Activated CD4-positive, alpha-beta T cell treated with anti-CD3 and anti-CD28 coated beads for 4 hours (primary cell): ENCODE results near the gene PTPRA.
A peak's percentile ranks its signal among the peaks of the same experiment; 100 is the strongest.
"Not testable (repeated sequence)": the region's sequence is repeated elsewhere in the genome, so short reads cannot be mapped to it uniquely, and the experiment has no call there.

ENCODE experiments used
- DNase-seq, 2 donors: peaks; one replicate each; pipeline ENCODE4 v3.0.0-alpha.2; 2020

Gene PTPRA, protein sequence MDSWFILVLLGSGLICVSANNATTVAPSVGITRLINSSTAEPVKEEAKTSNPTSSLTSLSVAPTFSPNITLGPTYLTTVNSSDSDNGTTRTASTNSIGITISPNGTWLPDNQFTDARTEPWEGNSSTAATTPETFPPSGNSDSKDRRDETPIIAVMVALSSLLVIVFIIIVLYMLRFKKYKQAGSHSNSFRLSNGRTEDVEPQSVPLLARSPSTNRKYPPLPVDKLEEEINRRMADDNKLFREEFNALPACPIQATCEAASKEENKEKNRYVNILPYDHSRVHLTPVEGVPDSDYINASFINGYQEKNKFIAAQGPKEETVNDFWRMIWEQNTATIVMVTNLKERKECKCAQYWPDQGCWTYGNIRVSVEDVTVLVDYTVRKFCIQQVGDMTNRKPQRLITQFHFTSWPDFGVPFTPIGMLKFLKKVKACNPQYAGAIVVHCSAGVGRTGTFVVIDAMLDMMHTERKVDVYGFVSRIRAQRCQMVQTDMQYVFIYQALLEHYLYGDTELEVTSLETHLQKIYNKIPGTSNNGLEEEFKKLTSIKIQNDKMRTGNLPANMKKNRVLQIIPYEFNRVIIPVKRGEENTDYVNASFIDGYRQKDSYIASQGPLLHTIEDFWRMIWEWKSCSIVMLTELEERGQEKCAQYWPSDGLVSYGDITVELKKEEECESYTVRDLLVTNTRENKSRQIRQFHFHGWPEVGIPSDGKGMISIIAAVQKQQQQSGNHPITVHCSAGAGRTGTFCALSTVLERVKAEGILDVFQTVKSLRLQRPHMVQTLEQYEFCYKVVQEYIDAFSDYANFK

DNA sequence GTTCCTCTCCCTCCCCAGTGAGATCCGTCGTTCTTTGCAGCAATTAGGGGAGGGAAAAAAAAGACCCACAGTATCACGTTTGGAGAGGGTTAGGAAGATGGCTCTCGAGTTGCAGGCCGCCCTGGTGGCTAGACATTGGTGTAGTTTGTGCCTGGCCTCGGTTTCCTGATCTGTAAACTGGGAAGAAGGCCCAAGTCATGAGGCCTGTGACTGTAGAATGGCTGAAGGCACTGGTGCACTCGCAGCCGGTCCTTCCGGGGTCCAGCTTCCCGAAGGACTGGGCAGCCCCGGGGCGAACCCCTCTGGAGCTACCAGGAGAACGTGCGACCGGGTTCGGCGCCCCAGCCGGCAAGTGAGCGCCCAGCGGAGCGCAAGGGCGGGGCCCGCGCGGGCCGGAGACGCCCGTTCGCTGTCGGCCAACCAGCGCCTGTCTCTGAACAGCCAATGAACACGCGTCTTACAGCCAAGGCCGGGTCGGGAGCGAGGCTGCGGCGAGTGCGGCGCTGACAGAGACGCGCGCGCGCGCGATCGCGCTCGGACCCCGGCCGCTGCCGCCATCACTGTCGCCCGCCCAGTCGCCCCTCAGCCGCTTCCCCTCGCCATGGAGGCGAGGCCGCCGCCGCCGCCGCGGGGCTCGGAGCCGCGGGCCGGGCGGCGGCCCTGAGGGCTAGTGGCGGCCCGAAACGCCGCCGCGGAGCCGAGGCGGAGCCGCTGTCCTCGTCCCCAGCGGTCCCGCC lies at the start of gene PTPRA:
PTPRA (plus strand) TSS at position 472 of the 737 bp plus-strand sequence. CDS start 90,797 bp downstream, outside the sequence.
- DNase-seq: peak; percentile 89 to 91

DNA sequence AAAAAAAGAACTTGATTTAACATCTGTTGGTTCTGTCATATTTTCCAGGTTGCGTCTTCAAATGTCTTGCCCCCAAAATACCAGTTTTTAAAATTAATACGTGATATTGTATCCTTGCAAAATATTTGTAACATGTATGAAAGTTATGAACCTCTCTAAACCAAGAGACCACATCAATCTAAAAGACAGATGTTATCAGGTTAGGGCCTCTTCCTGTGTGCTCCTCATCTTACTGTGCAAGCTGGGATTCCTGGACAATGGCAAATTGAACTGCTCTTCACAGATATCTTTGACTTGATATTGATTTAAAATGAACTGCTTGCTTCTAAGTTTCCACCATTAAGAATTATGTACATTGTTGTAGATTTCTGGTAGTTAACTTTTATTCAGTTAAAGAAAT lies 47.5 kb upstream of the PTPRA start:
- no peak for DNase-seq

DNA sequence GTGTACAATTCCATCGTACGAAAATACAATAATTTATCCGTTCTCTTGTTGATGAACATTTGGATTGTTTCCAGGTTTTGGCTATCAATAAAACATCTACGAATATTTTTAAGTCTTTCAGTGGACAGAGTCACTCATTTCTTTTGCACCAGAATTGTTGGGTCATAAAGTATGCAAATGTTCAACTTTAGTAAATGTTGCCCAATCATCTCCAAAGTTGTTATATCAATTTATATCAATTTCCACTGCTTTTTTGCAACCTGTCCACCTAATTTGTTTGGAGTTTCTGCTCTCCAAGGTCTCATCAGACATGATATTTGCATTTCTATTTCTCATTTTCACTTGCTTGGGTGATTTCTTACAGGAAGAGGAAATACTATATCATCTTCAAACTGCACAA lies 46.6 kb upstream of the PTPRA start:
- DNase-seq: no peak

DNA sequence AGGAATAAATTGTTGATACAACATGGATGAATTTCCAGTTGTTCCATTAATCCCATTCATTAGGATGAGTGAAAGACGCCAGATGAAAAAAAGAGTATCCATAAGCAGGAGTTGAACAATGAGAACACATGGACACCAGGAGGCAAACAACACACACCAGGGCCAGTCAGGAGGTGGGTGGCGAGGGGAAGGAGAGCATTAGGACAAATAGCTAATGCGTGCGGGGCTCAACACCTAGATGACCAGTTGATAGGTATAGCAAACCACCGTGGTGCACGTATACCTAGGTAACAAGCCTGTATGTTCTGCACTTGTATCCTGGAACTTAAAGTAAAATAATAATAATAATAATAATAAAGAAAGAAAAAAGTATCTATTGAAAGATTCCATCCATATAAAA lies 43.9 kb upstream of the PTPRA start:
- no peak for DNase-seq

DNA sequence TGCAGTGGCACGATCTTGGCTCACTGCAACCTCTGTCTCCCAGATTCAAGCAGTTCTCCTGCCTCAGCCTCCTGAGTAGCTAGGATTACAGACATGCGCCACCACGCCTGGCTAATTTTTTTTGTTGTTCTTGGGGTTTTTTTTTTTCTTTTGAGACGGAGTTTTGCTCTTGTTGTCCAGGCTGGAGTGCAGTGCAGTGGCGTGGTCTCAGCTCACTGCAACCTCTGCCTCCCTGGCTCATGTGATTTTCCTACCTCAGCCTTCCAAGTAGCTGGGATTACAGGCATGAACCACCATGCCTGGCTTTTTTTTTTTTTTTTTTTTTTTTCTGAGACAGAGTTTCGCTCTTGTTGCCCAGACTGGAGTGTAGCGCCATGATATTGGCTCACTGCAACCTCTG lies 42.1 kb upstream of the PTPRA start:
- DNase-seq: not testable (repeated sequence)

DNA sequence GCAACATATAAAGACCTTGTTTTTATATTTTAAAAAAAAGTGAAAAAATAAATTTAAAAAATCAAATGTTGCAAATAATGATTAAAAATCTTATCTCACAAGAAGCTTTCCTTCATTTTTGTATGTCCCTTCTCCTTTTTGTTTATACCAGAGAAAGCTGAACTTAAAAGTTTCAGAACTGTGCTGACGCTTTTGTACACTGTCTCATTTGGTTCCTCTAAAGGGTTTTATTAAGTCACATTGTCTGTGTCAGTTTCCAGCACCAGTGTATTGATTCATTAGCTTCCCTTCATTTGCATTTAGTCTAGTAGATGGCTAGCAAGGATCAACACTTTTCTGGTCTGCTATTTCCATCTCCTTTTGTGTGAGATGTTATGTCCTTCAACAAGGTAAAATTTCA lies 39.5 kb upstream of the PTPRA start:
- no peak for DNase-seq

DNA sequence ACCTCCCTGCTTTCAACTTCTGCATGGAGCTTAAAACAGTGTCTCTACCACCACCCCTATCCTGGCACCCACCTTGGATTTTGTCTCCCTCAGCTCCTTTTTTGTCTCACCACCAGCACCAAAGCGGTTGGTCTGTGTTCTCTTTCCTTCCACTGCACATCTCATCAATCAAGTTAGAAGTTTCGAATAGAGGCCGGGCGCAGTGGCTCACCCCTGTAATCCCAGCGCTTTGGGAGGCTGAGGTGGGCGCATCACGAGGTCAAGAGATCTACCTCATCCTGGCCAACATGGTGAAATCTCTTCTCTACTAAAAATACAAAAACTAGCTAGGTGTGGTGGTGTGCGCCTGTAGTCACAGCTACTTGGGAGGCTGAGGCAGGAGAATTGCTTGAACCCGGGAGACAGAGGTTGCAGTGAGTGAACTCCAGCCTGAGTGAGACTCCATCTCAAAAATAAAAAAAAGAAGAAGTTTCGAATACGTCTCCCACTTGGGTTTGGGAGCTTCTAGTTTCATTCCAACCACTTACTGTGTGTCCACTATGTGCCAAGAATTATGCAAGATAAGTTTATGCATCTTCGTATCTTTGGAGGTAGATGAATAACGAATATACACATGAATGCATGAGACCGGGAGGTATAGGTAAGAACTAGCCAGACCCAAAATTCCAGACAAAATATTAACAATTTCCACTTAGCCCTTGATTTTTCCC lies 38.7 kb upstream of the PTPRA start:
- DNase-seq: no peak

DNA sequence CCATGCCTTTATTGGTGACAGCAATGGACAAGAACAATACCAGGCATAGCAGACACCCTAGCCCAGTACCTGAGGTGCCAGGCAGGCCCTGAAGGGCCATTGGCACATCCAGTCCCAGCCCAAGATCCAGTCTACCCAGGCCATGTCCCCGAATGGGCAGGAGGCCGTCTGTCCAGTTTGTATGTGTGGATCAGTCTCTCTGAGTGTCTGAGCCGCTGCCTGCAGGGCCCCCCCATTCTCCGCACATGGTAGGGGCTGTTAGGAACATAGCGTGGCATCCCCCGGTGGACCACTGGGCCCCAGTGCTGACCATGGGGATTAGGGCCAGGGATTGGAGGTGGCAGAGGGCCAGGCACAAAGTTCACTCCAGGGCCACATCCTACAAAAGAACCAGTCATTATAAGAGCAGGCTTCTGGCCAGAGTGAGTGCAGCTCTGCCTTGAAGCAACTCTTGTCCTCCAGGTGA lies 37.9 kb upstream of the PTPRA start:
- no peak for DNase-seq

DNA sequence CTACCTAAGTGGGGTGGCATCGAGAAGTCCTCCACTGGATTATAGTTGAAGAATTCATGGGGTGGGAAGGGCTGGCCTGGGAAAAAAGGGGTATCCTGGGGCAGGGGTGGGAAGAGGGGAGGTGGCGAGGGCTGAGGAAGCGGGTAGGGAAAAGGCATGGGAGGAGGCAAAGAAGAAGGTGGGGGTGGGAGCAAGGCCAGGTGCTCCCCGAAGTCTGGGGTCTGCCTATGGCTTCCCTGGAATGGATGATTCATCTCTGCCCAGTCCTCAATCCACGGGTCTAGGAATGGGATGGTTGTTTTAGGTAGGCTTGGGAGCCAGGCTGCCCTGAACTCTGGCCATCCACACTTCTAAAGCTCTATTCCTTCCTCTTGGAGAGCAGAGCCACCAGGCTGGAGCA lies 37.2 kb upstream of the PTPRA start:
- DNase-seq: no peak

DNA sequence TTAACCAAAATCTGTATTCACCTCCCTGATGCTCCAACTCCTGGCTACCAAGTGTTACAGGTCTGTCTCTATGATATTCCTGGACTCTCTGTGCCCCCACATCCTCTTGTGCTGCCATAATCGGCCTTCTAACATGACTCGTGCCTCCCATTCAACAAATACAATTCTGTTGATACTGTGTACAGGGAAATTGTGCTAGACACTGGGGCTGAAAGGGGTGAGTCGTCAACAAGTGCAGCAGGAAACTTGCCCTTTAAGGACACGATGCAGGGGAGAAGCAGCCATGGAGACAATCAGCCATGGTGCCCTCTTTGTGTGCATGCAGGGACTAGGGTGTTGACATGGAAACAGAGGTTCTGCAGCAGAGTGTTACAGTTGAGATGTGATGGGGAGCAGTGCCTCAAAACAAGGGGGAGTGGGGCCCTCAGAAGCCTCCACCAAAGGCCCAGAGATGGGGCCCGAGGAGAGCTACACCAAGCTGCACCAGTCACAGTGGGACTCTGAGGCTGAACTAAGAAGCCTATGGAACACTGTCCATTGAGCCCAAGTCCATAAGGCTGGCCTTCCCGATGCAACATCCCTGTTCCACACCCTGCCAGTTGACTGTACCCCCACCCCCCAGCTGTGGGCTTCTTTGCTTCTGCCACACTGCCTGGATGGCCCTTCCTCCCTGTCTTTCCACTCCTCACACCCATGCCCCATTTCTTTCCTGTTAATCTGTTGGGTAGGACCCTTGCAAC lies 35.9 kb upstream of the PTPRA start:
- no peak for DNase-seq

DNA sequence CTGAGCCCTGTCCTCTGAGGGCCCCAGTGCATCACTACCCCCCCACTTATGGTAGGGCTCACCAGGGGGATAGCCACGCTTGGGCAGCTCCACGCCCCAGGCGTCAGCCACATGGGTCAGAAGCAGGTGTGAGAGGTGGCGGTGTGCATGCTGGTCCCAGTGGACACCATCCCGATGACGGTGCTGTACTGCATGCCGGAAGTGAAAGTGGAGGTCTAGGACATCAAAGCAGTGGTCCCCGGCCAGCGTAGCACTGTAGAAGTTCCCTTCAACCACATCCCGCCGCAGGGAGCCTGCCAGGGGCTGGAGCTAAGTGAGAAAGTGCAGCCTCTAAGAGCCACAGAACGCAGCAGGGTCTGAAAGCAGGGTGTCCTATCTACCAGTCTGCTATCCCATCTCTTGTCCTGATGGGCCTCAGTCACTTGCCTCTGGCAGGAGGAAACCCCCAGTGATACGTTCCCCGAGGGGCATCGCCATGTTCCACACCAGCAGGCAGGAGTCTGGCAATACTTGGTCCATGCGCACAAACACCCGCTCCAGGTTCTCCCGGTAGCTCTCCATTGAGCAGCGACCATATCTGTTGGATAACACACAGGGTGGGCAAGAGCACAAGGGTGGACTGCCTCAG lies 35.0 kb upstream of the PTPRA start:
- DNase-seq: no peak

DNA sequence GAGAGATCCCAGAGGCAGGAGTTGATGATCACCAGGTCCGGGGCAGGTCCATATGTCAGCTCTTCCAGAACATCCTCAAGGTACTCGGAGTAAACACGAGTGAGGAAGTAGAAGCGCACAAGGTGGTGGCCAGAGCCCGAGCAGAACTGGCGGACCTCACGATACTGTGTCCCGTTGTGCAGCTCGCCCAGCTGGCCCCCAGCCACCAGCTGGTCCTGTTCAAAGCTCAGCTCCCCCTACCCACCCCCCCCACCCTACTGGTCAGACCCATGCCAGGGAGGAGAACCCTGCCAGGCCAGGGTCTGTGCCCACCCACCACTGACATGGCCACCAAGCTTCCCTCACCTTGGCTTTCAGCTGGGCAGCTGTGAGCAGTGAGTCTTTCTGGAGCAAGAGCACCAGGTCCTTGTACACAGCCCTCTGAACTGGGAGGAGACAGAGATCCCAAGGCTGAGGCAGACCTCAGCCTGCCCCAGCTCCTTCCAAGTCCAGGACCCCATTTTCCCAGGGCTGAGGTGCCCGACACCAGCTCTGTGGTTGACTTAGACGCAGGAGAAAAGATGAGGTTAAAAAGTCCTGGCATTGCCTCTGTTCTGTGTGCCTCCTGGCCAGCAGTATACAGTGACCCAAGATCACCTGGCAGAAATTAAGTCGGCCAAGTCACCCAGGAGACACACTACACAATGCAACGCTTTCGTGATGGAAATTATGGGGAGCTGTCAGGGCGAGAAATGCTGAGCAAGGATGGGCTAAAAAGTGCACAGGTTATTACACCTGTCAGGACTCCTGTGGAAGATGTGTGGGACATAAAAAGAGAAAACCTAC lies 34.2 kb upstream of the PTPRA start:
- DNase-seq: no peak

DNA sequence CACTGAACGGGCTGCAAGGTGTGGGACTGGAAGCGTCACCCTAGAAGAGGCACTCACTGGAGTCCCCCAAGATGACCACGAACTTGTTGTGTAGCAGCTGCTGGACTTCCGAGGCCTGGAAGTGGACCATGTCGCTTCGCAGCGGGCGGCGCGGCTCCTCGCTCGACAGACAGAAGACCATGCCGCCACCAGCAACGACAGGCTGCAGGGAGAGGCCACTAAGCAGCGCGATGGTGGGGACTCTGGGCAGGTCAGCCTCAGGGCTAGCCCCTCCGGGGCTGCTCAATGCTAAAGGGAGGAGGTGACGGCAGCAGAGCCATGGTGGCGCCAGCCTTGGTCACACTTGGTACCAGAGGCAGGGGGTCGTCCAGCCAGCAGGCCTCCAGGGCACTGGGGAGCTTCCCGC lies 33.5 kb upstream of the PTPRA start:
- no peak for DNase-seq

DNA sequence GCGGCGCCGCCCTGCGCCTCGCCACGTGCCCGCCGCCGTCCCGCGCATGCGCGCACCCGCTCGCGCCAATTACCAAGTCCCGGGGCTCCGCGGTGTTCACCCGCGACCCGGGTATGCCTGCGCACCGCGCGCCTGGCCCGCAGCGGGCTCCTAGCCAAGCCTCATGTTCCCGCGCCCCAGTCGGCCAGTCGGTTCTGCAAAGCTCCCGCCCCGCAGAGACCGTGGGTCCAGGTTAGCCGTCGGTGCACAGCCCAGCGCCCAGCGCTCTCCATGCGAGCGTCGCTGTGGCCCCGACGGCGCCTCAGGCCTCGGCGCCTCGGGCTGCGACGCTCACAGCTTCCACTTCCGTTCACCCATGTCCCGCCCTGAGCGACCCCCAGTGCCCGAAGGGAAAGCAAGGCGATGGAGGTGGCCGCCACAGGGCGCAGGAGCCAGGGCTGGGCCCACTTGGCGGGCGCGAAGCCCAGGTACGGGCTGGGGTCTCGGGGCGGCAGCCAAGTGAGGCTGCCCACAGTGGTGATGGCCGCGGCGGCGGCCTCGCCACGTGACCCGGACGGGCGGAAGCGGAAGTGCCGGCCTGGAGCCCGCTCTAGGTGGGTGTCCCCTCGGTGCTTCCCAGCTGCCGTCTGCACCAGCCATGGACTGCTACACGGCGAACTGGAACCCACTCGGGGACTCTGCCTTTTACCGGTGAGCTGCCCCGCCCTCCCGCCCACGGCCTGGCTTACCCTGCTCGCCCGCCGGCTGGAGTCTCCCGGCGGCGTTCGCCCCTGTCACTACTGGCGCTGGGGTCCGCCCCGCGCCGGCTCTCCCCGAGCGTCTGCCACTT lies 32.9 kb upstream of the PTPRA start, which contains the start of the genes PCED1A and VPS16:
PCED1A (minus strand) TSS at position 518 of the 829 bp plus-strand sequence. CDS start 743 bp downstream, outside the sequence.
VPS16 (plus strand) TSS at position 608 of the 829 bp plus-strand sequence; CDS start at position 638, 30 bp downstream.
- peak; percentile 86 to 87 for DNase-seq

DNA sequence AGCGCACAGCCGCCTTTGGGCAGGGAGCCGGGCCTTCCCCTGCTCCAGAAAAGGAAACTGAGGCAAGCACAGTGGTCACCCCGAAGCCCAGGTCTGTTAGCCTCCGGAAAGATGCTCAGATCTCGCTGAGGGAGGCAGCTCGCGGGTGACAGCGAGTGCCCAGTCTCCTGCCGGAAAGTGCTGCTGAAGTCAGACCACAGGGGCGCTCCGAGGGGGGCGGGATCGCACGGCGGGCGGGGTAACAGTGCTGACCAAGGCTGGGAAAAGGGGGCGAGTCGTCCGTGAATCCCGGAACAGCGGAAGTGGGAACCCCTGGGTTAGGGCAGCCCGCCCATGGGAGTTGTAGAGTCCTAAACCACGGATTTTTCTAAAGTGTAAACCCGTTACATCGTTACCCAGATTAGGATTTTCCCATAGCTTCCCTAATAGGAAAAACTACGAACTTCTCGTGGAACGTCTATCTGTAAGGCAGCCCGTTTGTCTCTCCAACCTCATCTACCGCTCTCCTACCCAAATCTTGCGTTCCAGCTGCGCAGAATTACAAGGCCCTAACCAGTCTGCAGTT lies 32.2 kb upstream of the PTPRA start:
- DNase-seq: peak; percentile 16 to 35

DNA sequence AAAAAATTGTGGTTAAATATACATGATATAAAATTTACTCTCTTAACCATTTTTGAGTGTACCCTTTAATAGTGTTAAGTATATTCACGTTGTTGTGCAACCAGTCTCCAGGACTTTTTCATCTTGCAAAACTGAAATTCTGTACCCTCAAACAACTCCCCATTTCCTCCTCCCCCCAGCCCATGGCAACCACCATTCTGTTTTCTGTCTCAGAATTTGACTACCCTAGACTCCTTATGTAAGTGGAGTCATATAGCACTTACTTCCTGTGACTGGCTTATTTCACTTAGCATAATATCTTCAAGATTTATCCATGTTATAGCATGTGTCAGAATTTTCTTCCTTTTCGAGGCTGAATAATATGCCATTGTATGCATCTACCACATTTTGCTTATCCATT lies 27.7 kb upstream of the PTPRA start:
- DNase-seq: no peak

DNA sequence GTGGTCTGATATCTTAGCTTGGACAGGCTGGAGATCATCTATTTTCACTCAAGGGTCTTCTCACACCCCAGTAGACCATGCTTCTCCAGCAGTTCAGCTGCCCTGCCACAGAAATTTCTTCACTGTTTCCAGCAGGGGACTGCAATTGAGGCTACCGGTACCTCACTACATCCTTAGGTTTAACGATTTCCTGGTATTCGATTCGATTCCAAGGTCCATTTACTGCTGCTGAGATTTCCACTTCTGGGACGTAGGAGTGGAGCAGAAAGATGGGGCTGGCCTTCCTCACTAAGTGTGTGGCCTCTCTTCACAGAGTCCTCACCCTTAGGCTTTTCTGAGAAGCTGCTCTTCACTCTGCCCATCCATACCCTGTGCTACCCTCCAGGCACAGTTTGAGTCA lies 26.6 kb upstream of the PTPRA start:
- no peak for DNase-seq

DNA sequence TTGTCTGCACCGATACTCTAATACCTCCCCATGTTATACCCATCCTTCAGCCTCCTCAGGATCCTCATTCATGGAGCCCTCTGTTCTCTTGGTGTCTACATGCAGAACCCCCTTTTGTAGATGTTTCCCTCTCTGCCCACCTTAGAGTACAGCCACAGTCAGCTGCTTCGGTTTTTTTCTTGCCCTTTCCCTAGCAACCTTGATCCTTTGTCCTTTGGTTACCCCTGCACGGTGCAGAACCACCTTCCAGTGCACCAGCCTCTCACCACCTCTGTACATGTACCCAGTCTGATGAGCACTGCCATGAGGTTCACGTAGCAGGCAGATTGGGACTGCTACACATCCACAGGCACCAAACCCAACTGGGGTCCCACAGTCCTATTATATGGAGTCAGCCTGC lies 25.5 kb upstream of the PTPRA start:
- DNase-seq: no peak

DNA sequence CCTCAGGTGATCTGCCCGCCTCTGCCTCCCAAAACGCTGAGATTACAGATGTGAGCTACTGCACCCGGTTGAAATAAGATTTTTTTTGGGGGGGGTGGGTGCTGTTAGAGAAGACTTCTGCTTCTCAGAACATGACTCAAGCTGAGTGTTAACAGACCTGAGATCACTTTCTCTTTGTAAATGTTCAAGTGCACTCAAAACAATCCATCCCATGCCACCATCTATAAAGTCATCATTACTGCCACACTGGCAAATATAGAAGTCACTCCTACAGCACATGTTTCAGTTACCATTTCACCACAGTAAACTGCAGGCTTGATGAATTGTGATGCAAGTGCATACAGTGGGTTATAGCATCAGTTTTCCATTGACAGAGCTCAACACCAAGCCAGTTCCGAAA lies 23.8 kb upstream of the PTPRA start:
- DNase-seq: no peak
